ENCODE data around the gene CACHD1. TPM values are rescaled to one million over a fixed set of nuclear protein-coding genes. Genes with fewer than 3 reads are reported as not detected.

Gene CACHD1
- polyA plus RNA-seq, 1 of the 3 experiments (the other 2 are of a cell fraction) = 2.2 TPM

GRCh38 chr1:64601207-64601606 lies 131.3 kb downstream of the CACHD1 start:
- Histone ChIP-seq H2AFZ (ENCODE audit: low read depth) (no peak overlapping the region), H3K4me2 (no peak overlapping the region), H3K79me2 (ENCODE audit: insufficient read depth) (no peaks in the 10 kb centered on the region), H3K9me2 (no peaks in the 10 kb centered on the region), H3K9ac (no peak overlapping the region), H3F3A (replicated peaks; ENCODE audit: insufficient read depth) (no peaks in the 10 kb centered on the region), H3K4me1 (ENCODE audit: control insufficient read depth in 1 of 2, insufficient read depth in 2 of 2, low read depth in 1 of 2, low read length in 1 of 2) (peaks cover 0 to 22% of the 10 kb centered on the region in 2 experiments; a peak in 3 of 4 replicates), H3K36me3 (replicated peaks in 1 of 2; ENCODE audit: control insufficient read depth in 1 of 2, insufficient read depth in 2 of 2, low read length in 1 of 2) (peaks cover 4 to 9% of the 10 kb centered on the region in 2 experiments), H4K20me1 (ENCODE audit: insufficient read depth) (no peaks in the 10 kb centered on the region), H3K9me3 (no peaks in the 10 kb centered on the region), H3K27ac (ENCODE audit: low read depth in 2 of 2, low read length in 1 of 2) (peak overlapping the region in 1 of 2 experiments; percentile 99; a peak in 2 of 4 replicates), H3K27me3 (ENCODE audit: insufficient read depth) (no peaks in the 10 kb centered on the region), H3K4me3 (ENCODE audit: low read depth in 2 of 2, low read length in 1 of 2) (no peak overlapping the region)
- 20% methylated on average over 3 of the region's 3 CpGs for WGBS (ENCODE audit: low lambda C conversion rate)
- peak; percentile 47 for DNase-seq
- POLR2A ChIA-PET = no interaction called here
- CTCF ChIA-PET = interaction anchor here (0.6 to 1.3 kb wide), 3 partner anchors 10 to 23 kb away, joined by 3 to 5 read pairs (median 3); no protein-coding TSS in a partner anchor
- no peak for TF ChIP-seq USF1 (IDR thresholded peaks at IDR 0.05; ENCODE audit: borderline replicate concordance, low read depth)
- no peak for TF ChIP-seq CHD2 (IDR thresholded peaks at IDR 0.05; ENCODE audit: low read length, partially characterized antibody)
- TF ChIP-seq RXRA (IDR thresholded peaks at IDR 0.05; ENCODE audit: borderline replicate concordance, low read depth) = no peak
- peak; percentile 37 for TF ChIP-seq GATA2 (CRISPR knock-in tag; IDR thresholded peaks at IDR 0.05)
- TF ChIP-seq SMC3 (IDR thresholded peaks at IDR 0.05; ENCODE audit: low read depth, low read length) = no peak
- no peak for TF ChIP-seq TEAD4 (IDR thresholded peaks at IDR 0.05; ENCODE audit: borderline replicate concordance, insufficient read depth)
- TF ChIP-seq NRF1 (IDR thresholded peaks at IDR 0.05; ENCODE audit: low read depth, low read length) = no peak
- no peak for TF ChIP-seq FOXJ3 (CRISPR knock-in tag; IDR thresholded peaks at IDR 0.05)
- TF ChIP-seq MXI1 (IDR thresholded peaks at IDR 0.05; ENCODE audit: low read depth, low read length) = no peak; the same call in 1 of the 2 replicates
- no peak for TF ChIP-seq JUND (IDR thresholded peaks at IDR 0.05)
- TF ChIP-seq SIN3A (IDR thresholded peaks at IDR 0.05; ENCODE audit: borderline replicate concordance, low read depth, low read length) = no peak
- peak in 1 of 2 experiments; percentile 60; a peak in 2 of 4 replicates for TF ChIP-seq EP300 (IDR thresholded peaks at IDR 0.05; ENCODE audit: borderline replicate concordance in 1 of 2, low read depth in 1 of 2, low read length in 1 of 2)
- TF ChIP-seq EZH2phosphoT487 (IDR thresholded peaks at IDR 0.05; ENCODE audit: borderline replicate concordance, low read depth) = no peak
- TF ChIP-seq USF2 (IDR thresholded peaks at IDR 0.05; ENCODE audit: borderline replicate concordance, low read depth, low read length) = no peak
- no peak for TF ChIP-seq RFX5 (IDR thresholded peaks at IDR 0.05; ENCODE audit: low read length)
- no peak for TF ChIP-seq REST (IDR thresholded peaks at IDR 0.05; ENCODE audit: low read depth, low read length)
